HEK293 (cell line): ENCODE data around the gene RRAS.

ENCODE experiments used
- EGR2 ChIP-seq: fragments of 450-650 bp; formaldehyde crosslinking; IDR thresholded peaks from 2 replicates; pipeline ENCODE4 v1.5.1; 2016; ENCODE audit warnings: low read depth, missing biosample characterization, missing genetic modification characterization
- ELK4 ChIP-seq: IDR thresholded peaks from 2 replicates; pipeline ENCODE4 v1.6.1; 2011; ENCODE audit warnings: mild to moderate bottlenecking, low read depth, low read length, borderline replicate concordance
- GLI2 ChIP-seq: fragments of 450-650 bp; formaldehyde crosslinking; IDR thresholded peaks from 2 replicates; pipeline ENCODE4; 2017; ENCODE audit warnings: missing biosample characterization, missing genetic modification characterization, low read depth, borderline replicate concordance
- HOXC10 ChIP-seq: sonication (generic); formaldehyde crosslinking; IDR thresholded peaks from 2 replicates; pipeline ENCODE4 v1.8.1; 2023; ENCODE audit warnings: mild to moderate bottlenecking, missing genetic modification reagents
- KLF16 ChIP-seq: fragments of 450-650 bp; formaldehyde crosslinking; IDR thresholded peaks from 2 replicates; pipeline ENCODE4 v1.5.1; 2017; ENCODE audit warnings: missing biosample characterization, missing genetic modification characterization
- OVOL3 ChIP-seq: fragments of 450-650 bp; formaldehyde crosslinking; IDR thresholded peaks from 2 replicates; pipeline ENCODE4 v1.5.1; 2016; ENCODE audit warnings: missing biosample characterization, missing genetic modification characterization
- REST ChIP-seq: fragments of 450-650 bp; formaldehyde crosslinking; IDR thresholded peaks from 2 replicates; pipeline ENCODE4 v1.5.1; 2016; ENCODE audit warnings: missing biosample characterization, missing genetic modification characterization
- SCRT1 ChIP-seq: fragments of 450-650 bp; formaldehyde crosslinking; IDR thresholded peaks from 2 replicates; pipeline ENCODE4 v1.5.1; 2016; ENCODE audit warnings: missing biosample characterization, missing genetic modification characterization, borderline replicate concordance
- SETDB1 ChIP-seq: IDR thresholded peaks from one replicate; pipeline ENCODE4 v1.6.1; 2017; ENCODE audit warnings: mild to moderate bottlenecking, low read length, moderate library complexity, mixed read lengths; ENCODE audit not compliant: insufficient read length
- SP7 ChIP-seq: fragments of 450-650 bp; formaldehyde crosslinking; IDR thresholded peaks from 2 replicates; pipeline ENCODE4 v1.5.1; 2016; ENCODE audit warnings: missing biosample characterization, missing genetic modification characterization
- ZBTB1 ChIP-seq: fragments of 450-650 bp; formaldehyde crosslinking; IDR thresholded peaks from 2 replicates; pipeline ENCODE4 v1.5.1; 2016; ENCODE audit warnings: missing biosample characterization, missing genetic modification characterization
- ZBTB10 ChIP-seq: fragments of 450-650 bp; formaldehyde crosslinking; IDR thresholded peaks from 2 replicates; pipeline ENCODE4 v1.5.1; 2016; ENCODE audit warnings: missing biosample characterization, missing genetic modification characterization
- ZBTB17 ChIP-seq: fragments of 450-650 bp; formaldehyde crosslinking; IDR thresholded peaks from 2 replicates; pipeline ENCODE4 v1.5.1; 2016; ENCODE audit warnings: missing biosample characterization, missing genetic modification characterization
- ZBTB8A ChIP-seq: fragments of 450-650 bp; formaldehyde crosslinking; IDR thresholded peaks from 2 replicates; pipeline ENCODE4 v1.5.1; 2016; ENCODE audit warnings: missing biosample characterization, missing genetic modification characterization
- ZNF174 ChIP-seq: fragments of 450-650 bp; formaldehyde crosslinking; IDR thresholded peaks from 2 replicates; pipeline ENCODE4 v1.5.0; 2017; ENCODE audit warnings: missing biosample characterization, mild to moderate bottlenecking, missing genetic modification characterization
- ZNF18 ChIP-seq: fragments of 450-650 bp; formaldehyde crosslinking; IDR thresholded peaks from 2 replicates; pipeline ENCODE4 v1.5.1; 2016; ENCODE audit warnings: missing biosample characterization, missing genetic modification characterization
- ZNF239 ChIP-seq: fragments of 450-650 bp; formaldehyde crosslinking; IDR thresholded peaks from 2 replicates; pipeline ENCODE4 v1.5.1; 2016; ENCODE audit warnings: missing biosample characterization, missing genetic modification characterization
- ZNF292 ChIP-seq: fragments of 450-650 bp; formaldehyde crosslinking; IDR thresholded peaks from 2 replicates; pipeline ENCODE4 v1.5.1; 2016; ENCODE audit warnings: low read depth, missing biosample characterization, missing genetic modification characterization, borderline replicate concordance
- ZNF433 ChIP-seq: fragments of 450-650 bp; formaldehyde crosslinking; IDR thresholded peaks from 2 replicates; pipeline ENCODE4 v1.5.1; 2016; ENCODE audit warnings: missing biosample characterization, missing genetic modification characterization, low read depth
- ZNF530 ChIP-seq: fragments of 450-650 bp; formaldehyde crosslinking; IDR thresholded peaks from 2 replicates; pipeline ENCODE4 v1.5.1; 2016; ENCODE audit warnings: low read depth, missing biosample characterization, missing genetic modification characterization
- ZNF548 ChIP-seq: fragments of 450-650 bp; formaldehyde crosslinking; IDR thresholded peaks from 2 replicates; pipeline ENCODE4 v1.5.1; 2016; ENCODE audit warnings: missing biosample characterization, missing genetic modification characterization
- ZNF549 ChIP-seq: fragments of 450-650 bp; IDR thresholded peaks from 2 replicates; pipeline ENCODE4 v1.5.1; 2018; ENCODE audit warnings: missing biosample characterization, missing genetic modification characterization, mild to moderate bottlenecking, inconsistent platforms, moderate library complexity
- ZNF555 ChIP-seq: fragments of 450-650 bp; formaldehyde crosslinking; conservative IDR thresholded peaks from 2 replicates; pipeline ENCODE4 v1.5.1; 2017; ENCODE audit warnings: missing biosample characterization, mild to moderate bottlenecking, missing genetic modification characterization, inconsistent platforms
- ZNF558 ChIP-seq: fragments of 450-650 bp; formaldehyde crosslinking; IDR thresholded peaks from 2 replicates; pipeline ENCODE4 v1.5.1; 2016; ENCODE audit warnings: missing biosample characterization, missing genetic modification characterization
- ZNF561 ChIP-seq: fragments of 450-650 bp; IDR thresholded peaks from 2 replicates; pipeline ENCODE4 v1.5.1; 2018; ENCODE audit warnings: missing biosample characterization, missing genetic modification characterization, borderline replicate concordance
- ZNF623 ChIP-seq: fragments of 450-650 bp; formaldehyde crosslinking; IDR thresholded peaks from 2 replicates; pipeline ENCODE4 v1.5.1; 2016; ENCODE audit warnings: missing biosample characterization, missing genetic modification characterization
- ZNF660 ChIP-seq: fragments of 450-650 bp; IDR thresholded peaks from 2 replicates; pipeline ENCODE4 v1.5.1; 2018; ENCODE audit warnings: missing biosample characterization, mild to moderate bottlenecking, missing genetic modification characterization
- ZNF747 ChIP-seq: fragments of 450-650 bp; formaldehyde crosslinking; IDR thresholded peaks from 2 replicates; pipeline ENCODE4 v1.5.1; 2016; ENCODE audit warnings: missing biosample characterization, missing genetic modification characterization
- ZNF791 ChIP-seq: fragments of 450-650 bp; formaldehyde crosslinking; IDR thresholded peaks from 2 replicates; pipeline ENCODE4 v1.5.1; 2016; ENCODE audit warnings: missing biosample characterization, missing genetic modification characterization
- ZNF843 ChIP-seq: fragments of 450-650 bp; formaldehyde crosslinking; IDR thresholded peaks from 2 replicates; pipeline ENCODE4 v1.5.1; 2016; ENCODE audit warnings: missing biosample characterization, missing genetic modification characterization
- ZSCAN4 ChIP-seq: fragments of 450-650 bp; formaldehyde crosslinking; IDR thresholded peaks from 2 replicates; pipeline ENCODE4 v1.5.1; 2017; ENCODE audit warnings: missing biosample characterization, missing genetic modification characterization

Gene RRAS

GRCh38 chr19:49640113-49640898 lies at the start of gene RRAS (continued):
- peak; percentile 37 for TF ChIP-seq ZSCAN4
- peak; percentile 71; the same call in 1 of the 2 replicates for TF ChIP-seq OVOL3 (tag by site-specific recombination)
- TF ChIP-seq ZNF530 (tag by site-specific recombination): no peak
- TF ChIP-seq ZNF549 (tag by site-specific recombination): no peak
- peak; percentile 88 for TF ChIP-seq ZBTB17 (tag by site-specific recombination)
- TF ChIP-seq ZNF548 (tag by site-specific recombination): no peak
- TF ChIP-seq ZNF174 (tag by site-specific recombination): no peak
- peak; percentile 90 for TF ChIP-seq SP7
- TF ChIP-seq ZNF747 (tag by site-specific recombination): no peak
- TF ChIP-seq ZNF558 (tag by site-specific recombination): peak; percentile 24; the same call in 1 of the 2 replicates
- no peak for TF ChIP-seq ELK4
- no peak for TF ChIP-seq ZNF433 (tag by site-specific recombination)
- TF ChIP-seq ZBTB10 (tag by site-specific recombination): peak; percentile 97
- TF ChIP-seq ZNF791 (tag by site-specific recombination): no peak
- 0 out of 2 replicates have a peak, but pooled peaks have one; percentile 36 for TF ChIP-seq SCRT1 (tag by site-specific recombination)
- TF ChIP-seq KLF16 (tag by site-specific recombination): peak; percentile 62; the same call in 1 of the 2 replicates
- TF ChIP-seq ZNF18 (tag by site-specific recombination): no peak
- TF ChIP-seq HOXC10: no peak
- no peak for TF ChIP-seq GLI2 (tag by site-specific recombination)
- TF ChIP-seq SETDB1: no peak
- no peak for TF ChIP-seq ZNF239 (tag by site-specific recombination)
- peak; percentile 16; the same call in 1 of the 2 replicates for TF ChIP-seq REST
- no peak for TF ChIP-seq ZNF292 (tag by site-specific recombination)
- TF ChIP-seq ZNF660: peak; percentile 89
- TF ChIP-seq EGR2: no peak
- peak; percentile 24; the same call in 1 of the 2 replicates for TF ChIP-seq ZNF561
- peak; percentile 85 for TF ChIP-seq ZNF843 (tag by site-specific recombination)
- no peak for TF ChIP-seq ZNF555 (tag by site-specific recombination)
- TF ChIP-seq ZBTB8A: peak; percentile 61
- TF ChIP-seq ZNF623 (tag by site-specific recombination): 0 out of 2 replicates have a peak, but pooled peaks have one; percentile 10
- TF ChIP-seq ZBTB1 (tag by site-specific recombination): no peak
